ENCODE results near the gene MRPL20. TPM values are rescaled to one million over a fixed set of nuclear protein-coding genes. Genes with fewer than 3 reads are reported as not detected.

MRPL20 gene
- total RNA-seq, 1 donor from 2014 or later, result 86.9 TPM

DNA sequence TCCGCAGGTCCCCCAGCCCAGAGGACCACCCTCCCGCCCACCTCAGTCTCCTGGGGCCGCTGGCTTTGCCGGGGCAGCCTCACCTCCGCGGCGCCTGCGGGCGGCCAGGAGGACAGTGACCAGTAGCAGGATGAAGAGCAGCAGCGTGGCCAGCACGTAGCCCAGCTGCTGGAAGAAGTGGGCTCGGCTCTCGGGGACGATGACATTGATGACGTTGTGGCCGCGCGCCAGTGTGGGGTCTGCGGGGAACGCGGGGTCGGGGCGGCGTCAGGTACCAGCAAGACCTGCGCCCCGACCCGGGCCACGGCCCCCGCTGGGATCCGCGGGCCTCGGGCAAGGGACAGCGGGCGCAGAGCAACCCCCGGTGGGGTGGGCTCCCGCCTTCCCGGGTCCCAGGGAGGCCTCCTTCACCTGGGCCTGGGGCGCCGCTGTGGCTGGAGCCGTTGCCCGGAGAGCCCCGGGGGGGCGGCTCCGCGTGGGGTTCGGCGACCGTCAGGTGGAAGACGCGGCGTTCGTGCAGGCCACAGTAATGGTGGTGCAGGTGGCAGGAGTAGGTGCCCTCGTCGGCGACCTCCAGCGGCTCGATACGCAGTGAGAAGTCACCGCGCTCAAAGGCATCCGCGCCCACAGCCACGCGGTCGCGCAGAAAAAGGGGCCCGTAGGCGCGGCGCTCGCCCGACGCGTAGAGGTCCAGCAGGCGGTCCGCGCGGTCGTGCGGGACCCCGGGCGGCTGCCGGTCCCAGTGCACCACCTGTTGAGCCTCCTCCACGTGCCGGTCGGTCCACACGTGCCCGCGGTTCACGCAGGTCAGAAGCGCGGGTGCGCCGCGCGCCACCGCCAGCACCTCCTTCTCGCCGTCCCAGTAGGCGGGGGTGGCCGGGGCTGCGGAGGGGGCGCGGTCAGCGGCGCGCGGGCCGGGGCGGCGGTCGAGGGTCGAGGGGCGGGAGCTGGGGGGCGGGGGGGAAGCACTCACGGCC, 52.5 kb downstream of the MRPL20 start:
- no peaks in the 10 kb centered on the region for H3K27me3 Mint-ChIP-seq (ENCODE audit: unreplicated experiment)
- H3K4me3 Mint-ChIP-seq (ENCODE audit: unreplicated experiment), result peak overlapping the region; percentile 72
- H3K9me3 Mint-ChIP-seq (ENCODE audit: unreplicated experiment), result no peaks in the 10 kb centered on the region
- TF ChIP-seq, protein P1, sequence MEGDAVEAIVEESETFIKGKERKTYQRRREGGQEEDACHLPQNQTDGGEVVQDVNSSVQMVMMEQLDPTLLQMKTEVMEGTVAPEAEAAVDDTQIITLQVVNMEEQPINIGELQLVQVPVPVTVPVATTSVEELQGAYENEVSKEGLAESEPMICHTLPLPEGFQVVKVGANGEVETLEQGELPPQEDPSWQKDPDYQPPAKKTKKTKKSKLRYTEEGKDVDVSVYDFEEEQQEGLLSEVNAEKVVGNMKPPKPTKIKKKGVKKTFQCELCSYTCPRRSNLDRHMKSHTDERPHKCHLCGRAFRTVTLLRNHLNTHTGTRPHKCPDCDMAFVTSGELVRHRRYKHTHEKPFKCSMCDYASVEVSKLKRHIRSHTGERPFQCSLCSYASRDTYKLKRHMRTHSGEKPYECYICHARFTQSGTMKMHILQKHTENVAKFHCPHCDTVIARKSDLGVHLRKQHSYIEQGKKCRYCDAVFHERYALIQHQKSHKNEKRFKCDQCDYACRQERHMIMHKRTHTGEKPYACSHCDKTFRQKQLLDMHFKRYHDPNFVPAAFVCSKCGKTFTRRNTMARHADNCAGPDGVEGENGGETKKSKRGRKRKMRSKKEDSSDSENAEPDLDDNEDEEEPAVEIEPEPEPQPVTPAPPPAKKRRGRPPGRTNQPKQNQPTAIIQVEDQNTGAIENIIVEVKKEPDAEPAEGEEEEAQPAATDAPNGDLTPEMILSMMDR (IDR thresholded peaks at IDR 0.05), result no peak
- peaks cover 56% of the 10 kb centered on the region for H3K4me1 Mint-ChIP-seq (ENCODE audit: unreplicated experiment)
- no peak for DNase-seq (ENCODE audit: extremely low spot score, unreplicated experiment)
- no peak overlapping the region for H3K27ac Mint-ChIP-seq (ENCODE audit: unreplicated experiment)
- peaks cover 9% of the 10 kb centered on the region for H3K36me3 Mint-ChIP-seq (ENCODE audit: unreplicated experiment)

DNA sequence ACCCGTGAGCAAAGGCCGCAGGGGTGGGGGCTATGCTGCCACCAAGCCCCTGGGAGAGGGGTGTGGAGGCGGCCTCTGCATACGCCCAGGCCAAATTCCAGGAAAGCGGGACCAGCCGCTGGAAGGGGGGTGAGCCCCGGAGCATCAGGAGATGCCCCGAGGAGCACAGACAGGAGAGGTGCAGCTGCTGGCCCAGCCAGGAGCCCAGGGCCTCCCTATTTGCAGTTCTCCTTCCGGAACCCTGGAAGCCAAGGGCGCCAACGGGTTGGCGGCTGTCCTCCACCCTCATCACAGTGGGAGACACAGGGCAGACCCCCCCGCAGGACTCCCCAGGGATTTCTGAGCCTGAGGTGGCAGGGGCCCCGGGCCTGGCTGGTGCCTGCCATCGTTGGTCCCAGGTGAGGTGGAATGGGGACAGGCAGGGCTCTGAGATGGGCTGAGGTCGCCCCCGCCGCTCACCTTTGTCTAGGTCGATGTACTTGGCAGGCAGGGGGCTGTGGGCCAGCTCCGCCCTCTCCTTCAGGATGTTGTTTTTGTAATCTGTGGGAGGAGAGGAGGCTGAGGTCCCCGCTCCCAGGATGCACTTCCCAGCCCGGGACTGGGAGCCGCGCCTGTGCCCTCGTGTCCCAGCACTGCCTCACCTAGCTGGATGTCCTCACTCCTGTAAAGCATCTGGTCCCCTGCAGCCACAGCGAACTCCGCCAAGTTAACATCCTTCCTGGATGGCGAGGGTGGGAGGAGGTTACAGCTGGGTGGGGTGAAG, 53.5 kb downstream of the MRPL20 start:
- Mint-ChIP-seq H3K27ac (ENCODE audit: unreplicated experiment) (peak overlapping the region; percentile 74), H3K9me3 (ENCODE audit: unreplicated experiment) (no peaks in the 10 kb centered on the region), H3K4me3 (ENCODE audit: unreplicated experiment) (peak overlapping the region; percentile 72), H3K36me3 (ENCODE audit: unreplicated experiment) (peaks cover 9% of the 10 kb centered on the region), H3K4me1 (ENCODE audit: unreplicated experiment) (peaks cover 47% of the 10 kb centered on the region), H3K27me3 (ENCODE audit: unreplicated experiment) (no peaks in the 10 kb centered on the region)
- TF ChIP-seq, protein P1 (IDR thresholded peaks at IDR 0.05), result no peak
- DNase-seq (ENCODE audit: extremely low spot score, unreplicated experiment), result no peak

DNA sequence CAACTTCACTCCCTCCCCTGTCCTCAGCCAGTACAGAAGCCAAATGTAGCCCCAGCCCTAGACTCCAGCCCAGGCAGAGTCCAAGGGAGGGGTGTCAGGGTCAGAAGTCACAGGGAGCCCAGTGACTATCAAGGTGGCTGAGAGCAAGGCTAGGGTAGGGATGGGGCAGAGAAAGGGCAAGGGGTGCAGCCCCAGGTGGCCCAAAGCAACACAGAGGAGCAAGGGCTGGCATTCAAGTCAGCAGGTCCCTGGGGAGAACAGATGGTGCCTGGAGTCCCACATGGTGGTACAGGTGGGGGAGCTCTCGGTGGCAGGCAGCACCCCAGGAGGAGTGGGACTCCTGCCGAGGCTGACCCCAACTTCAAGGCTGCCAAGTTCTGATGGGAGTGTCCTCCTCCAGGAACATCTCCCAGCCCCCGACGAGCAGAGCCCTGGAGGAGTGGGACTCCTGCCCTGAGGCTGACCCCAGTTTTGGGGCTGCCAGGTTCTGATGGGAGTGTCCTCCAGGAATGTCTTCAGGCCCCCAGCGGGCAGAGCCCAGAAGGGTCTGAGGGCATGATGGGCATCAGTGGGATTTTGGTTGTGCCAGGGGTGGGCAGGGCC, 54.2 kb downstream of the MRPL20 start:
- no peak for DNase-seq (ENCODE audit: extremely low spot score, unreplicated experiment)
- no peaks in the 10 kb centered on the region for H3K27me3 Mint-ChIP-seq (ENCODE audit: unreplicated experiment)

More for the DNA sequence above, 54.2 kb downstream of the MRPL20 start:
- TF ChIP-seq, protein P1 (IDR thresholded peaks at IDR 0.05), result no peak
- H3K27ac Mint-ChIP-seq (ENCODE audit: unreplicated experiment), result peak overlapping the region; percentile 74
- peaks cover 9% of the 10 kb centered on the region for H3K36me3 Mint-ChIP-seq (ENCODE audit: unreplicated experiment)
- no peaks in the 10 kb centered on the region for H3K9me3 Mint-ChIP-seq (ENCODE audit: unreplicated experiment)
- H3K4me3 Mint-ChIP-seq (ENCODE audit: unreplicated experiment), result peak overlapping the region; percentile 72
- H3K4me1 Mint-ChIP-seq (ENCODE audit: unreplicated experiment), result peaks cover 40% of the 10 kb centered on the region

Other genes with a start within 250 kb of the MRPL20 start
- gene TTLL10, start 233.4 kb downstream of the MRPL20 start, total RNA-seq, result not detected in 2 replicates
- not detected in 2 replicates for gene TNFRSF18, start 200.7 kb downstream of the MRPL20 start, total RNA-seq
- 0.19 TPM in 1 of 2 replicates, not detected in the other for gene TNFRSF4, start 193.1 kb downstream of the MRPL20 start, total RNA-seq
- gene SDF4, start 175.3 kb downstream of the MRPL20 start, total RNA-seq, result 196 and 200 TPM in 2 replicates
- 38.6 and 39.8 TPM in 2 replicates for gene B3GALT6, start 175.1 kb downstream of the MRPL20 start, total RNA-seq
- gene C1QTNF12, start 160.6 kb downstream of the MRPL20 start, total RNA-seq, result 3.6 and 3.8 TPM in 2 replicates
- 58.2 and 65.1 TPM in 2 replicates for gene UBE2J2, start 133.4 kb downstream of the MRPL20 start, total RNA-seq
- gene SCNN1D, start 126.9 kb downstream of the MRPL20 start, total RNA-seq, result 6.2 and 11.0 TPM in 2 replicates
- 62.7 and 73.8 TPM in 2 replicates for gene ACAP3, start 99.4 kb downstream of the MRPL20 start, total RNA-seq
- 21.5 and 22.1 TPM in 2 replicates for gene PUSL1, start 98.7 kb downstream of the MRPL20 start, total RNA-seq
- 101 and 106 TPM in 2 replicates for gene INTS11, start 82.6 kb downstream of the MRPL20 start, total RNA-seq
- gene CPTP, start 82.5 kb downstream of the MRPL20 start, total RNA-seq, result 23.5 and 24.7 TPM in 2 replicates
- 0.57 and 0.97 TPM in 2 replicates for gene TAS1R3, start 76.0 kb downstream of the MRPL20 start, total RNA-seq
- 92.9 and 95.7 TPM in 2 replicates for gene DVL1, start 57.9 kb downstream of the MRPL20 start, total RNA-seq
- 440 and 449 TPM in 2 replicates for gene MXRA8, start 48.7 kb downstream of the MRPL20 start, total RNA-seq
- 116 and 120 TPM in 2 replicates for gene AURKAIP1, start 32.1 kb downstream of the MRPL20 start, total RNA-seq
- 262 and 272 TPM in 2 replicates for gene CCNL2, start 8.0 kb downstream of the MRPL20 start, total RNA-seq
- gene ANKRD65, start 14.0 kb upstream of the MRPL20 start, total RNA-seq, result 0.21 and 0.24 TPM in 2 replicates
- 15.6 and 17.5 TPM in 2 replicates for gene VWA1, start 28.4 kb upstream of the MRPL20 start, total RNA-seq
- gene ATAD3C, start 42.4 kb upstream of the MRPL20 start, total RNA-seq, result 0.27 and 0.44 TPM in 2 replicates
- gene ATAD3B, start 64.5 kb upstream of the MRPL20 start, total RNA-seq, result 26.9 and 28.6 TPM in 2 replicates
- 30.0 and 31.7 TPM in 2 replicates for gene ATAD3A, start 104.9 kb upstream of the MRPL20 start, total RNA-seq
- gene TMEM240, start 133.3 kb upstream of the MRPL20 start, total RNA-seq, result 12.4 and 16.6 TPM in 2 replicates
- gene SSU72, start 167.6 kb upstream of the MRPL20 start, total RNA-seq, result 117 and 121 TPM in 2 replicates
- gene FNDC10, start 192.8 kb upstream of the MRPL20 start, total RNA-seq, result 25.6 and 28.0 TPM in 2 replicates
- gene MIB2, start 208.2 kb upstream of the MRPL20 start, total RNA-seq, result 105 and 108 TPM in 2 replicates
- 4.8 and 8.5 TPM in 2 replicates for gene MMP23B, start 224.9 kb upstream of the MRPL20 start, total RNA-seq